SW 1271 (cell line): ENCODE data around the gene PNPLA6.
"Not testable (repeated sequence)": the region's sequence is repeated elsewhere in the genome, so short reads cannot be mapped to it uniquely, and the experiment has no call there.

Experiments
- DNase-seq, 2 experiments: peaks; one replicate each; lab custom pipeline; 2025; lab: John Stamatoyannopoulos, UW

The PNPLA6 gene

DNA sequence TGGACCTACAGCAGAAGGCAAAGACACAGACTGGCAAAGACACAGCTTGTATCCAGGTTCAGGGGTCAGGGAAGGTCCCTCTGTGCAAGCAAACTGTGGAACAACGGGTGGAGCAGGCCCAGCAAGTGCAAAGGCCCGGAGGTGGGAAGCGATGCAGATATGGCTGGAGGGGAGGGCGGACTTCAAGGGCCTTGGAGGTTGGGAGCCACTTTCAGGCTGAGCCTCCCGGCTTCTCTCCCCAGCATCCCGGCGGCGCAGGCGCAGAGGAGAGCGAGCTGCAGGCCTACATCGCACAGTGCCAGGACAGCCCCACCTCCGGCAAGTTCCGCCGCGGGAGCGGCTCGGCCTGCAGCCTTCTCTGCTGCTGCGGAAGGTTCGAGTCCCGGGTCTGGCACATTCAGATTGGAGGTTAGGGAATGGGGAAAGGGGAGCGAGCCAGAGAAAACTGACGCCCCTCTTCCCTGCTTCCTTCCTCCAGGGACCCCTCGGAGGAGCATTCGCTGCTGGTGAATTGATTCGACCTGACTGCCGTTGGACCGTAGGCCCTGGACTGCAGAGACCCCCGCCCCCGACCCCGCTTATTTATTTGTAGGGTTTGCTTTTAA is 2.1 kb upstream of the PNPLA6 start:
- DNase-seq = no peak

GRCh38 chr19:7533925-7534480 is 1.5 kb upstream of the PNPLA6 start:
- DNase-seq = peak; percentile 73 to 78

- DNase-seq = peak; percentile 66 to 88
Measured at GRCh38 chr19:7534531-7535046, 928 bp upstream of the PNPLA6 start.

DNA sequence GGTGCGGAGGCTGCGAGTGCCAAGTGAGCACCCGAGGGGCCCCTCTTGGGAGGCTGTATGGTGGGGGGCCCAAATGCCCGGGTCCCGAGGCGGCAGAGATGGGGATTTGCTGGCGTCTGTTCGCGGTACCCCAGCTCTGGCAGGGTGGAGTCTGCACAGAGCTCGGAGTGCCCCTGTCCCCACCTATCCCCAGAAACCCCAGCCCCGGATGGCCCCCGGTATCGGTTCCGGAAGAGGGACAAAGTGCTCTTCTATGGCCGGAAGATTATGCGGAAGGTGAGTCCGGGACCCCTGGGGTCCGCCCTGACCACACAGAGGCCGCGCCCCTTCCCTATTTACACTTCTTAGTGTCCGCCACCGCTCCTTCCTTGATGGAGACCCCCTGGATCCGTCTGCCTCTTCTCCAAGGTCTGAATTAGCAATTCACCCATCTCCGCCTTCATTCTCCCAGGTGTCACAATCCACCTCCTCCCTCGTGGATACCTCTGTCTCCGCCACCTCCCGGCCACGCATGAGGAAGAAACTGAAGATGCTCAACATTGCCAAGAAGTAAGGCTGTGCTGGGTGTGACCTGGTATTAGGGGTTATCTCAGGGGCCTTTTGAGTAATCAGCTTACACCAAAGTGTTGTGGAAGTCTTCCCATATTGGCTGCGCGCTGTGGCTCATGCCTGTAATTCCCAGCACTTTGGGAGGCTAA is 630 bp downstream of the PNPLA6 start:
- DNase-seq = no peak

GRCh38 chr19:7538990-7539389 is 3.5 kb downstream of the PNPLA6 start:
- DNase-seq = not testable (repeated sequence)

- no peak for DNase-seq
Measured at GRCh38 chr19:7539827-7540425, 4.4 kb downstream of the PNPLA6 start.

GRCh38 chr19:7540761-7541474 is 5.4 kb downstream of the PNPLA6 start:
- DNase-seq = no peak

GRCh38 chr19:7541475-7541824 is 5.9 kb downstream of the PNPLA6 start:
- no peak for DNase-seq

DNA sequence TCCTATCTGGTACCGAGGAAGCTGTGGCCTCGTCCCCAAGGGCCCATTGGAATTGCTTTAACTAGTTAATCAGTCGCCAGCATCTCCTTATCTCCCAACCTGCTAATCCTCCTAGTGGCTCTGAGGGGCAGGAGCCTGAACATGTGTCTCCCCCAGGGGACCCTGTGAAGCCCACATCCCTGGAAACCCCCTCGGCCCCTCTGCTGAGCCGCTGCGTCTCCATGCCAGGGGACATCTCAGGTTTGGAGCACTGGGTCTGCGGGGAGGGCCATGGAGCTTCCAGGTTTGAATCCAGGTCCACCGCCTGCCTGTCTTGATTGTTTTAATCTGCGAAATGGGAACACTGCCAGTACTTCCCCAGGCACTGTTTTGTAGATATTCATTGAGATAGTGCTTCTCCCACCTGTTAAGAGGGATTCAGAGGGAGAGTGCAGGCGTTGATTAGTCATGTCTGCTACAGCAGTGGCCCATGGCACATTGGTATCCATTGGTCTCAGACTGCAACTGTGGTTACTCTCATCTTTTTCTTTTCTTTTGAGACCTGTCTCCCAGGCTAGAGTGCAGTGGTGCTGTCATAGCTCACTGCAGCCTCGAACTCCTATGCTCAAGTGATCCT is 6.4 kb downstream of the PNPLA6 start:
- no peak for DNase-seq

GRCh38 chr19:7542556-7543348 is 7.2 kb downstream of the PNPLA6 start:
- DNase-seq = no peak

DNA sequence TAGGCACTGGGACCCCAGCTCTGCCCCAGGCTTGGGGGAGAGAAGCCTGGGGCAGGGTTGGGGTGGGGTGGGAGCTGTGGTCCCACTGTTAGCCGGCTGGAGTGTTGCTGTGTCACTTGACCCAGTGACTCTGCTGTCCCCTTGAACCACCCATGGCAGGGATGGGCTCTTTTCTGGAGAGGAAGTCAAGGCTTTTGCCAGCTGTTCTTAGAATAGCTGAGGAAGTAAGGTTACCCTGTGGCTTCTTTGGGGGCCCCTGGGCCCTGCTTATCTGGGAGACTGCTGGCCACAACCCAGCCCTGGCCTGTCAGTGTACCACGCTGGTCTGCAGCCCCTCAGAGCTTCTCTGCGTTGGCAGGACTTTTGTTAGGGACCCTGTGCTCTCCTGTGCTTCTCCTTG is 9.1 kb downstream of the PNPLA6 start:
- DNase-seq = no peak

DNA sequence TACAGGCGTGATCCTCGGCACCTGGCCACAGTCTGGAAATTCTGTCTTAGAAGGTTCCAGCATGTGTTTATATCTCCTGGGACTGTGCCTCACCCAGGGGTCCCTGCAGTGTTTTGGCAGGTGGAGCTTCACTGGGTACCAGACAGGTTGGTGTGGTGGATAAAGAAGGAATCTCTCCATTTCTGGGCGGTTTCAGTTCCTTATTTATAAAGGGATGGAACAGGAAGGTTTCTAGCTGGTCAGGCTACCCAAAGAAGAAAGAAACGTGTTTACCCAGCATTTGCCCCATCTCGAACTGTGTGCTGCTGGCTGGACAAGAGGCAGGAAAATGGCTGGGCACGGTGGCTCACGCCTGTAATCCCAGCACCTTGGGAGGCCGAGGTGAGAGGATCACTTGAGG is 9.8 kb downstream of the PNPLA6 start:
- DNase-seq = no peak

- no peak for DNase-seq
Measured at GRCh38 chr19:7545904-7546303, 10.4 kb downstream of the PNPLA6 start.

- DNase-seq = no peak
Measured at GRCh38 chr19:7547159-7547558, 11.6 kb downstream of the PNPLA6 start.

- no peak for DNase-seq
Measured at GRCh38 chr19:7549429-7550148, 14.1 kb downstream of the PNPLA6 start.

DNA sequence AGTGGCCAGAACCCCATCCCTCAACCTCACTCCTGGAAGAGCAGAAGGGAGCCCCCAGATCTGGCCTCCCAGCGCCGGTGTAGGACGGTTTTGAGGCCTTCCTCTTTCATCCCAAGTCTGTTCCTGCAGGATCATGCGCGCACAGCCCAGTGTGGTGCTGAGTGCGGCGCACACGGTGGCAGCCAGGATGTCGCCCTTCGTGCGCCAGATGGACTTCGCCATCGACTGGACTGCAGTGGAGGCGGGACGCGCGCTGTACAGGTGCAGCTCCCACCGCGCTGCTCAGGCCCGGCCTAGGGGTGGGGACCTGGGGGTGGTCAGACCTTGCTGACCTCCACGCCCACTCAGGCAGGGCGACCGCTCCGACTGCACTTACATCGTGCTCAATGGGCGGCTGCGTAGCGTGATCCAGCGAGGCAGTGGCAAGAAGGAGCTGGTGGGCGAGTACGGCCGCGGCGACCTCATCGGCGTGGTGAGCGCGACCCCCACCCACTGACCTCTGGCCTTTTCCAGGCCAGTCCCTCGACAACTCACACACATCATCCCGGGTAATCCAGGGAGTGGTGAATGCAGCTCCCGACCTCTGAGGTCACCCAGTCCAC is 14.8 kb downstream of the PNPLA6 start:
- no peak for DNase-seq

- DNase-seq = peak in 1 of 2 experiments; percentile 15
Measured at GRCh38 chr19:7550987-7551761, 15.7 kb downstream of the PNPLA6 start.

GRCh38 chr19:7552781-7553180 is 17.3 kb downstream of the PNPLA6 start:
- no peak for DNase-seq

DNA sequence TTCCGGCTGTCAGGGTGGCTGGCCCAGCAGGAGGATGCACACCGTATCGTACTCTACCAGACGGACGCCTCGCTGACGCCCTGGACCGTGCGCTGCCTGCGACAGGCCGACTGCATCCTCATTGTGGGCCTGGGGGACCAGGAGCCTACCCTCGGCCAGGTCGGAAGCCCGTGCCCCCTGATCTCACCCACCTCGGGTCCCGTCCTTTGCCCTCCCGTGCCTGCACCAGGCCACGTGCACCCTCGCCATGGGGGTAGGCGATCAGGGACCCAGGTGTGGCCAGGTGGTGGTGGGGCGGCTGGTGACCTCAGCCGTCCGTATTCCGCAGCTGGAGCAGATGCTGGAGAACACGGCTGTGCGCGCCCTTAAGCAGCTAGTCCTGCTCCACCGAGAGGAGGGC is 19.0 kb downstream of the PNPLA6 start:
- no peak for DNase-seq
